Neural crest cell (in vitro differentiated cells): ENCODE data around the gene CNBD2. TPM values are rescaled to one million over a fixed set of nuclear protein-coding genes. Genes with fewer than 3 reads are reported as not detected.
"Not testable (repeated sequence)": the region's sequence is repeated elsewhere in the genome, so short reads cannot be mapped to it uniquely, and the experiment has no call there.

Experiments
- DNase-seq: peaks from one replicate; pipeline ENCODE4 v3.0.0; 2021; ENCODE audit warnings: low read depth, mixed read lengths, low spot score
- H3K27ac Mint-ChIP-seq: one replicate; pipeline ENCODE4 v1.8.0; 2021; ENCODE audit warnings: mild to moderate bottlenecking, mixed read lengths; ENCODE audit not compliant: unreplicated experiment
- H3K27me3 Mint-ChIP-seq: 2 replicates; pipeline ENCODE4 v1.8.0; 2021; ENCODE audit warnings: low read depth, mild to moderate bottlenecking, mixed read lengths
- H3K36me3 Mint-ChIP-seq: 2 replicates; pipeline ENCODE4 v1.8.0; 2021; ENCODE audit warnings: low read depth, mild to moderate bottlenecking, mixed read lengths
- H3K4me1 Mint-ChIP-seq: 2 replicates; pipeline ENCODE4 v1.8.0; 2021; ENCODE audit warnings: mixed read lengths
- H3K4me3 Mint-ChIP-seq: one replicate; pipeline ENCODE4 v1.8.0; 2021; ENCODE audit warnings: mild to moderate bottlenecking, mixed read lengths
- H3K9me3 Mint-ChIP-seq: 2 replicates; pipeline ENCODE4 v1.8.0; 2021; ENCODE audit warnings: mixed read lengths
- CTCF ChIP-seq: fragments of 200-600 bp; sonication (generic); conservative IDR thresholded peaks from 2 replicates; pipeline ENCODE4 v1.5.0; 2021; ENCODE audit warnings: antibody characterized with exemption, mild to moderate bottlenecking
- total RNA-seq: library from RNA; stranded (reverse); gene quantifications from 2 replicates; pipeline ENCODE4 v1.2.1, GENCODE V29; 2021

The CNBD2 gene
- total RNA-seq, 1 donor from 2014 or later = 7.4 TPM

- TF ChIP-seq CTCF = no peak
- Mint-ChIP-seq H3K27me3 (peaks cover 9% of the 10 kb centered on the region), H3K4me1 (peaks cover 4% of the 10 kb centered on the region), H3K36me3 (no peaks in the 10 kb centered on the region), H3K27ac (no peak overlapping the region), H3K9me3 (no peaks in the 10 kb centered on the region), H3K4me3 (no peak overlapping the region)
- DNase-seq = no peak
Measured at GRCh38 chr20:35985806-35986205, 17.4 kb downstream of the CNBD2 start.

- Mint-ChIP-seq H3K36me3 (no peaks in the 10 kb centered on the region), H3K27ac (no peak overlapping the region), H3K9me3 (no peaks in the 10 kb centered on the region), H3K4me3 (no peak overlapping the region), H3K4me1 (peaks cover 9% of the 10 kb centered on the region), H3K27me3 (peaks cover 15% of the 10 kb centered on the region)
- TF ChIP-seq CTCF = no peak
- no peak for DNase-seq
Measured at GRCh38 chr20:35988910-35989463, 20.6 kb downstream of the CNBD2 start.

- H3K27ac Mint-ChIP-seq = no peak overlapping the region
- H3K4me3 Mint-ChIP-seq = no peak overlapping the region
- peaks cover 13% of the 10 kb centered on the region for H3K4me1 Mint-ChIP-seq
- DNase-seq = no peak
- TF ChIP-seq CTCF = peak; percentile 67
- H3K27me3 Mint-ChIP-seq = peaks cover 15% of the 10 kb centered on the region
- H3K36me3 Mint-ChIP-seq = no peaks in the 10 kb centered on the region
- H3K9me3 Mint-ChIP-seq = no peaks in the 10 kb centered on the region
Measured at GRCh38 chr20:35991142-35991771, 22.9 kb downstream of the CNBD2 start.

- Mint-ChIP-seq H3K4me1 (peaks cover 13% of the 10 kb centered on the region), H3K27me3 (peaks cover 15% of the 10 kb centered on the region), H3K36me3 (no peaks in the 10 kb centered on the region), H3K4me3 (no peak overlapping the region), H3K27ac (no peak overlapping the region), H3K9me3 (no peaks in the 10 kb centered on the region)
- TF ChIP-seq CTCF = peak; percentile 84
- peak; percentile 36 for DNase-seq
Measured at GRCh38 chr20:35992713-35993335, 24.4 kb downstream of the CNBD2 start.

GRCh38 chr20:35994994-35995453 is 26.6 kb downstream of the CNBD2 start:
- peaks cover 5% of the 10 kb centered on the region for H3K27me3 Mint-ChIP-seq
- H3K4me1 Mint-ChIP-seq = peaks cover 13% of the 10 kb centered on the region
- H3K9me3 Mint-ChIP-seq = no peaks in the 10 kb centered on the region
- H3K27ac Mint-ChIP-seq = no peak overlapping the region
- peak overlapping the region; percentile 49 for H3K4me3 Mint-ChIP-seq
- H3K36me3 Mint-ChIP-seq = no peaks in the 10 kb centered on the region
- TF ChIP-seq CTCF = peak; percentile 92
- peak; percentile 82 for DNase-seq

- not testable (repeated sequence) for H3K36me3 Mint-ChIP-seq, H3K27ac Mint-ChIP-seq, H3K9me3 Mint-ChIP-seq, DNase-seq, H3K27me3 Mint-ChIP-seq, H3K4me3 Mint-ChIP-seq
- peaks cover 13% of the 10 kb centered on the region for H3K4me1 Mint-ChIP-seq
Measured at GRCh38 chr20:35996492-35996891, 28.1 kb downstream of the CNBD2 start.

GRCh38 chr20:36001331-36001730 is 32.9 kb downstream of the CNBD2 start:
- not testable (repeated sequence) for H3K36me3 Mint-ChIP-seq, H3K9me3 Mint-ChIP-seq, DNase-seq, H3K27ac Mint-ChIP-seq, H3K4me1 Mint-ChIP-seq, H3K4me3 Mint-ChIP-seq, H3K27me3 Mint-ChIP-seq
